CD4-positive, alpha-beta T cell (primary cell): ENCODE data around the gene RASA1. TPM values are rescaled to one million over a fixed set of nuclear protein-coding genes. Genes with fewer than 3 reads are reported as not detected.

ENCODE experiments used
- ATAC-seq: fragments of 200-7000 bp; cut with Tn5 transposase; one replicate; pipeline ENCODE4 v1.10.0; 2022; ENCODE audit warnings: mild to moderate bottlenecking; ENCODE audit not compliant: poor library complexity
- CTCF ChIA-PET: fragments of 350-600 bp; sonication (Branson Sonifier 250); formaldehyde crosslinking; loops from one replicate; lab custom pipeline; 2021; ENCODE audit warnings: antibody characterized with exemption, inconsistent platforms; lab: Charles Lee
- POLR2A ChIA-PET: fragments of 350-600 bp; sonication (Branson Sonifier 250); formaldehyde crosslinking; loops from one replicate; lab custom pipeline; 2021; ENCODE audit warnings: antibody characterized with exemption, inconsistent platforms; lab: Charles Lee
- DNase-seq, 14 experiments: peaks; one replicate each; pipeline ENCODE4 v3.0.0-alpha.2; 2013 to 2020; ENCODE audit warnings: mixed read lengths in 2 of 14
- H3K27ac ChIP-seq, 2 donors: one replicate each; pipeline versions ENCODE4 v1.5.1 to v1.7.0; 2013; ENCODE audit warnings: low read length in 2 of 2, low read depth in 1 of 2, mild to moderate bottlenecking in 1 of 2
- H3K27me3 ChIP-seq, 2 experiments: 1 replicate in 1 of 2; 2 replicates in 1 of 2; pipeline versions ENCODE4 v1.6.1 to v1.7.0; 2013; ENCODE audit warnings: low read length in 2 of 2, control low read depth in 1 of 2, mild to moderate bottlenecking in 1 of 2, moderate library complexity in 1 of 2; ENCODE audit not compliant: insufficient read depth in 2 of 2, control insufficient read depth in 1 of 2
- H3K36me3 ChIP-seq: one replicate; pipeline ENCODE4 v1.6.1; 2013; ENCODE audit warnings: low read length, control low read depth; ENCODE audit not compliant: insufficient read depth
- H3K4me1 ChIP-seq: one replicate; pipeline ENCODE4 v1.6.1; 2013; ENCODE audit warnings: low read length, control low read depth; ENCODE audit not compliant: insufficient read depth
- H3K4me3 ChIP-seq: one replicate; pipeline ENCODE4 v1.5.1; 2013; ENCODE audit warnings: mild to moderate bottlenecking, low read length, moderate library complexity
- H3K9me3 ChIP-seq, 2 experiments: 1 replicate in 1 of 2; 2 replicates in 1 of 2; pipeline versions ENCODE4 v1.6.1 to v1.7.0; 2013; ENCODE audit warnings: low read length in 2 of 2, mild to moderate bottlenecking in 2 of 2, control low read depth in 1 of 2, moderate library complexity in 1 of 2; ENCODE audit not compliant: control insufficient read depth in 1 of 2, insufficient read depth in 1 of 2
- H3K27ac Mint-ChIP-seq: one replicate; pipeline ENCODE4 v1.8.0; 2020; ENCODE audit warnings: mixed read lengths
- H3K27me3 Mint-ChIP-seq: one replicate; pipeline ENCODE4 v1.8.0; 2021; ENCODE audit warnings: mixed read lengths
- H3K36me3 Mint-ChIP-seq: one replicate; pipeline ENCODE4 v1.8.0; 2021; ENCODE audit warnings: low read depth, mixed read lengths
- H3K4me1 Mint-ChIP-seq: one replicate; pipeline ENCODE4 v1.8.0; 2021; ENCODE audit warnings: low read depth, mixed read lengths
- H3K4me3 Mint-ChIP-seq: one replicate; pipeline ENCODE4 v1.8.0; 2020; ENCODE audit warnings: mild to moderate bottlenecking, mixed read lengths
- H3K9me3 Mint-ChIP-seq: one replicate; pipeline ENCODE4 v1.8.0; 2020; ENCODE audit warnings: mixed read lengths
- CTCF ChIP-seq: fragments of 200-600 bp; IDR thresholded peaks from one replicate; pipeline ENCODE4 v1.8.0; 2022; ENCODE audit warnings: antibody characterized with exemption, mild to moderate bottlenecking
- intact Hi-C, 2 experiments: fragments of 100-400 bp; cut with DNase I in 1 of 2; cut with micrococcal nuclease in 1 of 2; formaldehyde crosslinking; loops; one replicate each; pipeline versions ENCODE4 v1.15.1 to v1.9.0; 2023 to 2025; cut with DNase I, micrococcal nuclease
- total RNA-seq, 174 experiments: library from RNA in 2 of 174; stranded (reverse) in 2 of 174; gene quantifications; one replicate each; pipeline ENCODE4 v1.2.3 and lab custom pipeline; 2021 to 2026

Gene RASA1
- total RNA-seq, 2 experiments from 2014 or later, result 15.1 to 15.4 TPM

- H3K9me3 ChIP-seq, result no peaks in the 10 kb centered on the region
- Mint-ChIP-seq H3K4me1 (peaks cover 22% of the 10 kb centered on the region), H3K4me3 (no peak overlapping the region), H3K36me3 (peaks cover 89% of the 10 kb centered on the region), H3K9me3 (no peaks in the 10 kb centered on the region), H3K27ac (no peak overlapping the region), H3K27me3 (no peaks in the 10 kb centered on the region)
- intact Hi-C loops, result loop anchor here in 1 of 2 experiments (5.0 to 10.0 kb wide), 3 partner anchors 47 to 315 kb away; partner anchors contain the start of gene RASA1
- peaks cover 98% of the 10 kb centered on the region for H3K36me3 ChIP-seq
- ChIA-PET CTCF (no interaction called here), POLR2A (interaction anchor here (0.8 kb wide), 1 partner anchor 24 kb away, joined by 3 read pairs; the partner anchor contains the start of gene CCNH)
- H3K4me1 ChIP-seq, result no peaks in the 10 kb centered on the region
- H3K27ac ChIP-seq, result no peak overlapping the region
- TF ChIP-seq CTCF, result no peak
- ATAC-seq, result no peak
- DNase-seq, result no peak
- H3K4me3 ChIP-seq, result no peak overlapping the region
- no peaks in the 10 kb centered on the region for H3K27me3 ChIP-seq
Observed at GRCh38 chr5:87389296-87390034, 121.8 kb downstream of the RASA1 start.

- CTCF ChIA-PET, result no interaction called here
- no peaks in the 10 kb centered on the region for H3K9me3 ChIP-seq
- Mint-ChIP-seq H3K4me1 (peaks cover 28% of the 10 kb centered on the region), H3K27ac (peak overlapping the region; percentile 14), H3K9me3 (no peaks in the 10 kb centered on the region), H3K36me3 (peaks cover 95% of the 10 kb centered on the region), H3K4me3 (no peak overlapping the region), H3K27me3 (no peaks in the 10 kb centered on the region)
- no peaks in the 10 kb centered on the region for H3K27me3 ChIP-seq
- no peak overlapping the region for H3K27ac ChIP-seq
- H3K4me1 ChIP-seq, result no peaks in the 10 kb centered on the region
- DNase-seq (no peak), ATAC-seq (no peak)
- TF ChIP-seq CTCF, result no peak
- H3K36me3 ChIP-seq, result peaks cover 99% of the 10 kb centered on the region
- intact Hi-C loops, result loop anchor here in 1 of 2 experiments (5.0 to 10.0 kb wide), 3 partner anchors 48 to 315 kb away; partner anchors contain the start of gene RASA1
- no peak overlapping the region for H3K4me3 ChIP-seq
- POLR2A ChIA-PET, result interaction anchor here (0.8 kb wide), 1 partner anchor 23 kb away, joined by 3 read pairs; the partner anchor contains the start of gene CCNH
Observed at GRCh38 chr5:87390075-87390474, 122.4 kb downstream of the RASA1 start.

- H3K36me3 Mint-ChIP-seq, result peaks cover 99% of the 10 kb centered on the region
- H3K27me3 Mint-ChIP-seq, result no peaks in the 10 kb centered on the region
- no peak overlapping the region for H3K27ac ChIP-seq
- H3K9me3 ChIP-seq, result no peaks in the 10 kb centered on the region
- H3K27me3 ChIP-seq, result no peaks in the 10 kb centered on the region
- POLR2A ChIA-PET, result interaction anchor here (0.8 kb wide), 1 partner anchor 22 kb away, joined by 3 read pairs; the partner anchor contains the start of gene CCNH
- H3K9me3 Mint-ChIP-seq, result no peaks in the 10 kb centered on the region
- ATAC-seq (no peak), DNase-seq (no peak)
- no peak overlapping the region for H3K4me3 Mint-ChIP-seq
- H3K4me3 ChIP-seq, result no peak overlapping the region
- peaks cover 29% of the 10 kb centered on the region for H3K4me1 Mint-ChIP-seq
- H3K36me3 ChIP-seq, result peaks cover 100% of the 10 kb centered on the region
- no peak for TF ChIP-seq CTCF
- intact Hi-C loops, result loop anchor here in 1 of 2 experiments (5.0 to 10.0 kb wide), 3 partner anchors 48 to 316 kb away; partner anchors contain the start of gene RASA1
- no peaks in the 10 kb centered on the region for H3K4me1 ChIP-seq
- CTCF ChIA-PET, result no interaction called here
- peak overlapping the region; percentile 14 for H3K27ac Mint-ChIP-seq
Observed at GRCh38 chr5:87390576-87391199, 123.0 kb downstream of the RASA1 start.
